ENCODE measurements around the gene DBH.

DNA sequence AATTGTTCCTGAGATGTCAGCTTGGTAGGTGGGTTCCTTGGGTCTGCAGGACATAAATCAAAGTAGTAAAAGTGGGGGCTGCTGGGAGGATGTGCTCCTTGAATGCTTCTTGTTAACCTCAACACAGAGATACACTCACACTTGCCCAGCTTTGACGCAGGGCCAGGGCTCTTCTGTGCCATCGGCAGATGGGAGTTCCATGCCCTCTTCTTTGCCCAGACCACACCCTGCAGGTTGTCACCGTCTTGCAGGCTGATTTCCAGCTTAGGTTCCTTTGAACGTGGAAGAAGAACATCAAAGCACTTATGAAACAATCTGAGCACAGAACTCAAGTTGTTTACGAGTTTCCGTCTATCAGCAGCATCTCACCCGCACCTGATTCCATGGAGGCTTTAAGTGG, 11.0 kb downstream of the DBH start:
- TF ChIP-seq, protein P1, sequence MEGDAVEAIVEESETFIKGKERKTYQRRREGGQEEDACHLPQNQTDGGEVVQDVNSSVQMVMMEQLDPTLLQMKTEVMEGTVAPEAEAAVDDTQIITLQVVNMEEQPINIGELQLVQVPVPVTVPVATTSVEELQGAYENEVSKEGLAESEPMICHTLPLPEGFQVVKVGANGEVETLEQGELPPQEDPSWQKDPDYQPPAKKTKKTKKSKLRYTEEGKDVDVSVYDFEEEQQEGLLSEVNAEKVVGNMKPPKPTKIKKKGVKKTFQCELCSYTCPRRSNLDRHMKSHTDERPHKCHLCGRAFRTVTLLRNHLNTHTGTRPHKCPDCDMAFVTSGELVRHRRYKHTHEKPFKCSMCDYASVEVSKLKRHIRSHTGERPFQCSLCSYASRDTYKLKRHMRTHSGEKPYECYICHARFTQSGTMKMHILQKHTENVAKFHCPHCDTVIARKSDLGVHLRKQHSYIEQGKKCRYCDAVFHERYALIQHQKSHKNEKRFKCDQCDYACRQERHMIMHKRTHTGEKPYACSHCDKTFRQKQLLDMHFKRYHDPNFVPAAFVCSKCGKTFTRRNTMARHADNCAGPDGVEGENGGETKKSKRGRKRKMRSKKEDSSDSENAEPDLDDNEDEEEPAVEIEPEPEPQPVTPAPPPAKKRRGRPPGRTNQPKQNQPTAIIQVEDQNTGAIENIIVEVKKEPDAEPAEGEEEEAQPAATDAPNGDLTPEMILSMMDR (IDR thresholded peaks at IDR 0.05; ENCODE audit: insufficient read depth, low read length), result no peak
- TF ChIP-seq, protein P2, sequence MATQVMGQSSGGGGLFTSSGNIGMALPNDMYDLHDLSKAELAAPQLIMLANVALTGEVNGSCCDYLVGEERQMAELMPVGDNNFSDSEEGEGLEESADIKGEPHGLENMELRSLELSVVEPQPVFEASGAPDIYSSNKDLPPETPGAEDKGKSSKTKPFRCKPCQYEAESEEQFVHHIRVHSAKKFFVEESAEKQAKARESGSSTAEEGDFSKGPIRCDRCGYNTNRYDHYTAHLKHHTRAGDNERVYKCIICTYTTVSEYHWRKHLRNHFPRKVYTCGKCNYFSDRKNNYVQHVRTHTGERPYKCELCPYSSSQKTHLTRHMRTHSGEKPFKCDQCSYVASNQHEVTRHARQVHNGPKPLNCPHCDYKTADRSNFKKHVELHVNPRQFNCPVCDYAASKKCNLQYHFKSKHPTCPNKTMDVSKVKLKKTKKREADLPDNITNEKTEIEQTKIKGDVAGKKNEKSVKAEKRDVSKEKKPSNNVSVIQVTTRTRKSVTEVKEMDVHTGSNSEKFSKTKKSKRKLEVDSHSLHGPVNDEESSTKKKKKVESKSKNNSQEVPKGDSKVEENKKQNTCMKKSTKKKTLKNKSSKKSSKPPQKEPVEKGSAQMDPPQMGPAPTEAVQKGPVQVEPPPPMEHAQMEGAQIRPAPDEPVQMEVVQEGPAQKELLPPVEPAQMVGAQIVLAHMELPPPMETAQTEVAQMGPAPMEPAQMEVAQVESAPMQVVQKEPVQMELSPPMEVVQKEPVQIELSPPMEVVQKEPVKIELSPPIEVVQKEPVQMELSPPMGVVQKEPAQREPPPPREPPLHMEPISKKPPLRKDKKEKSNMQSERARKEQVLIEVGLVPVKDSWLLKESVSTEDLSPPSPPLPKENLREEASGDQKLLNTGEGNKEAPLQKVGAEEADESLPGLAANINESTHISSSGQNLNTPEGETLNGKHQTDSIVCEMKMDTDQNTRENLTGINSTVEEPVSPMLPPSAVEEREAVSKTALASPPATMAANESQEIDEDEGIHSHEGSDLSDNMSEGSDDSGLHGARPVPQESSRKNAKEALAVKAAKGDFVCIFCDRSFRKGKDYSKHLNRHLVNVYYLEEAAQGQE (IDR thresholded peaks at IDR 0.05; ENCODE audit: insufficient replicate concordance, low read depth), result no peak
- TF ChIP-seq POLR2AphosphoS5 (IDR thresholded peaks at IDR 0.05; ENCODE audit: low read depth), result no peak
